HepG2 (cell line): ENCODE results near the gene ABCC3. TPM values are rescaled to one million over a fixed set of nuclear protein-coding genes. Genes with fewer than 3 reads are reported as not detected.

ENCODE experiments used
- ATAC-seq: fragments of 200-7000 bp; cut with Tn5 transposase; 3 replicates; pipeline ENCODE4 v1.9.1; 2020; ENCODE audit warnings: mild to moderate bottlenecking, moderate library complexity
- BruUV-seq: library from RNA; stranded (reverse); fragments of 400-500 nt; replicated peaks from 2 replicates; lab custom pipeline; 2021; lab: Mats Ljungman, UMichigan
- CTCF ChIA-PET: fragments of 300-600 bp; formaldehyde crosslinking; extraction: SDS; loops from one replicate; lab custom pipeline; 2021; ENCODE audit warnings: low total read pairs, inconsistent platforms, low intra/inter-chr PET ratio; lab: Yijun Ruan, JAX
- POLR2A ChIA-PET: fragments of 350-600 bp; sonication (Branson Sonifier 250); formaldehyde crosslinking; loops from one replicate; lab custom pipeline; 2020; ENCODE audit warnings: antibody characterized with exemption, inconsistent platforms; lab: Yijun Ruan, JAX
- DNase-seq: peaks from one replicate; pipeline ENCODE4 v3.0.0-alpha.2; 2015; ENCODE audit warnings: low spot score
- FAIRE-seq: peaks from 3 replicates; lab custom pipeline; 2011; peaks lifted over from hg19 to GRCh38; lab: Jason Lieb, UNC
- H2AFZ ChIP-seq: one replicate; pipeline ENCODE4 v1.6.1; 2011; ENCODE audit warnings: low read length, inconsistent platforms
- H3K27ac ChIP-seq: fragments of 300-600 bp; 3 replicates; pipeline ENCODE4 v1.8.0; 2011; ENCODE audit warnings: mixed run types, mild to moderate bottlenecking, mixed read lengths, low read length, inconsistent platforms; ENCODE audit not compliant: insufficient read depth; ENCODE audit errors: extremely low read length
- H3K27me3 ChIP-seq, 2 experiments: fragments of 200-600 bp in 1 of 2; 2 replicates in 1 of 2; 3 replicates in 1 of 2; pipeline versions ENCODE4 v1.6.0 to v1.8.0; 2011; ENCODE audit warnings: low read length in 2 of 2, mild to moderate bottlenecking in 2 of 2, moderate library complexity in 2 of 2, inconsistent platforms in 1 of 2; ENCODE audit not compliant: insufficient read depth in 2 of 2, control insufficient read depth in 1 of 2
- H3K36me3 ChIP-seq, 2 experiments: fragments of 200-600 bp in 1 of 2; replicated peaks in 1 of 2; 2 replicates in 1 of 2; 3 replicates in 1 of 2; pipeline versions ENCODE4 v1.5.1 to v1.8.0; 2011; ENCODE audit warnings: low read length in 2 of 2, inconsistent platforms in 1 of 2; ENCODE audit not compliant: insufficient read depth in 2 of 2, control insufficient read depth in 1 of 2
- H3K4me1 ChIP-seq: 2 replicates; pipeline ENCODE4 v1.5.1; 2012; ENCODE audit warnings: low read length, inconsistent platforms; ENCODE audit not compliant: insufficient read depth
- H3K4me2 ChIP-seq: 2 replicates; pipeline ENCODE4 v1.6.0; 2011; ENCODE audit warnings: low read depth, low read length, inconsistent platforms
- H3K4me3 ChIP-seq, 3 experiments: fragments of 200-600 bp in 1 of 3; sonication (generic), shearing (Covaris generic) in 1 of 3; replicated peaks in 1 of 3; 2 replicates each; pipeline ENCODE4 v1.5.1; 2011 to 2016; ENCODE audit warnings: low read length in 3 of 3, inconsistent platforms in 2 of 3, low read depth in 2 of 3, mild to moderate bottlenecking in 2 of 3, control low read depth in 1 of 3, mixed read lengths in 1 of 3; ENCODE audit not compliant: insufficient read depth in 1 of 3
- H3K79me2 ChIP-seq: one replicate; pipeline ENCODE4 v1.6.1; 2011; ENCODE audit warnings: low read length, inconsistent platforms; ENCODE audit not compliant: insufficient read depth
- H3K9ac ChIP-seq: 2 replicates; pipeline ENCODE4 v1.6.0; 2011; ENCODE audit warnings: mild to moderate bottlenecking, low read depth, low read length, inconsistent platforms; ENCODE audit not compliant: insufficient read depth
- H3K9me3 ChIP-seq: 2 replicates; pipeline ENCODE4 v1.5.1; 2012; ENCODE audit warnings: mild to moderate bottlenecking, low read length
- H4K20me1 ChIP-seq: 2 replicates; pipeline ENCODE4 v1.6.0; 2011; ENCODE audit warnings: inconsistent platforms, mild to moderate bottlenecking, low read length, moderate library complexity; ENCODE audit not compliant: insufficient read depth
- CREM ChIP-seq, 2 experiments: sonication (generic) in 1 of 2; formaldehyde crosslinking in 1 of 2; IDR thresholded peaks; 2 replicates each; pipeline versions ENCODE4 v1.4.0 to v1.6.1; 2016 to 2020; ENCODE audit warnings: antibody characterized with exemption in 1 of 2, mild to moderate bottlenecking in 1 of 2, missing genetic modification reagents in 1 of 2
- FOXO1 ChIP-seq: sonication (generic); formaldehyde crosslinking; IDR thresholded peaks from 2 replicates; pipeline ENCODE4 v1.4.0; 2020; ENCODE audit warnings: missing genetic modification reagents
- GRHL1 ChIP-seq: sonication (generic); formaldehyde crosslinking; conservative IDR thresholded peaks from 2 replicates; pipeline ENCODE4 v1.8.0; 2022; ENCODE audit warnings: missing genetic modification reagents
- MAF1 ChIP-seq: sonication (generic); formaldehyde crosslinking; IDR thresholded peaks from 2 replicates; pipeline ENCODE4 v1.5.0; 2020; ENCODE audit warnings: missing genetic modification reagents, borderline replicate concordance
- MAZ ChIP-seq, 2 experiments: sonication (generic) in 1 of 2; formaldehyde crosslinking in 1 of 2; IDR thresholded peaks; 2 replicates each; pipeline versions ENCODE4 v1.5.0 to v1.6.1; 2012 to 2020; ENCODE audit warnings: low read depth in 2 of 2, mild to moderate bottlenecking in 2 of 2, borderline replicate concordance in 1 of 2, improper control_type of control experiment in 1 of 2, low read length in 1 of 2, missing genetic modification reagents in 1 of 2, moderate library complexity in 1 of 2
- PHF20 ChIP-seq: sonication (generic); formaldehyde crosslinking; IDR thresholded peaks from 2 replicates; pipeline ENCODE4 v1.5.0; 2020; ENCODE audit warnings: mild to moderate bottlenecking, missing genetic modification reagents
- POLR2AphosphoS2 ChIP-seq: IDR thresholded peaks from 2 replicates; pipeline ENCODE4 v1.6.1; 2011; ENCODE audit warnings: low read depth, low read length, improper control_type of control experiment
- SMAD9 ChIP-seq: sonication (generic); formaldehyde crosslinking; IDR thresholded peaks from 2 replicates; pipeline ENCODE4 v1.5.1; 2020; ENCODE audit warnings: mild to moderate bottlenecking, missing genetic modification reagents
- ZNF138 ChIP-seq: sonication (generic); formaldehyde crosslinking; IDR thresholded peaks from 2 replicates; pipeline ENCODE4 v1.5.0; 2020; ENCODE audit warnings: mild to moderate bottlenecking, low read depth, missing genetic modification reagents
- ZNF441 ChIP-seq: sonication (generic); formaldehyde crosslinking; IDR thresholded peaks from 2 replicates; pipeline ENCODE4 v1.7.0; 2021; ENCODE audit warnings: missing genetic modification reagents, borderline replicate concordance
- ZNF674 ChIP-seq: sonication (generic); formaldehyde crosslinking; IDR thresholded peaks from 2 replicates; pipeline ENCODE4 v1.5.0; 2020; ENCODE audit warnings: low read depth, mild to moderate bottlenecking, missing genetic modification reagents
- WGBS: methylation state at CpG from one replicate; pipeline ENCODE4 v1.1.6; 2017; ENCODE audit warnings: low lambda C conversion rate; 5-methylcytosine and 5-hydroxymethylcytosine counted together
- in situ Hi-C: cut with HindIII; loops from 2 replicates; pipeline ENCODE4 v1.10.0; 2017; ENCODE audit warnings: low pct_unique_long_range_greater_than_20kb; ENCODE audit not compliant: extremely low pct_ligation_motif_present
- intact Hi-C: fragments of 100-400 bp; cut with micrococcal nuclease; formaldehyde crosslinking; loops from one replicate; pipeline ENCODE4 v1.10.0; 2022; ENCODE audit not compliant: unreplicated experiment
- polyA plus RNA-seq, 8 experiments: library from polyadenylated mRNA; depleted of rRNA in 3 of 8; stranded (reverse) in 7 of 8; unstranded in 1 of 8; fragments of >200 nt; fragmentation: Illumina TruSeq in 4 of 8; extraction: Trizol in 4 of 8; gene quantifications; 2 replicates each; pipeline versions ENCODE4 v1.2.1 to v1.2.3, GENCODE V29; 2011 to 2016; ENCODE audit warnings: low read depth in 4 of 8, missing spikeins in 1 of 8, mixed read lengths in 1 of 8; ENCODE audit not compliant: insufficient read depth in 1 of 8
- total RNA-seq, 5 experiments: library from RNA; depleted of rRNA; stranded (reverse); fragments of >200 nt; fragmentation: Illumina TruSeq; extraction: Trizol; gene quantifications; 2 replicates each; pipeline ENCODE4 v1.2.3, GENCODE V29; 2016; ENCODE audit warnings: low read depth in 1 of 5
- TF ChIP-seq, protein P1 (sequence below): sonication (generic); formaldehyde crosslinking; IDR thresholded peaks from 2 replicates; pipeline ENCODE4 v1.8.1; 2023; ENCODE audit warnings: mild to moderate bottlenecking, inconsistent platforms, moderate library complexity, missing genetic modification reagents, borderline replicate concordance

Gene ABCC3
- total and polyA plus RNA-seq, 2 of the 13 experiments (the other 11 are each of a cell fraction or from before 2014, with no cell fraction given) = 25.2 to 50.7 TPM

GRCh38 chr17:50696365-50696879, 61.7 kb downstream of the ABCC3 start:
- no peak overlapping the region for H3K4me2 ChIP-seq
- no TSS peak for BruUV-seq
- H3K79me2 ChIP-seq = peaks cover 6% of the 10 kb centered on the region
- peaks cover 45% of the 10 kb centered on the region for H3K4me1 ChIP-seq
- TF ChIP-seq MAF1 (CRISPR knock-in tag) (no peak), PHF20 (CRISPR knock-in tag) (no peak)
- TF ChIP-seq, all 625 proteins: peak for 0
- POLR2A ChIA-PET = interaction anchor here (1.1 to 21.3 kb wide), 6 partner anchors 10 to 153 kb away, joined by 4 to 839 read pairs (median 52); partner anchors contain the start of genes ABCC3, ANKRD40 and LUC7L3
- Histone ChIP-seq H3K9ac (no peak overlapping the region), H4K20me1 (no peaks in the 10 kb centered on the region), H3K27ac (no peak overlapping the region), H2AFZ (no peak overlapping the region), H3K36me3 (peaks cover 20 to 41% of the 10 kb centered on the region in 2 experiments), H3K9me3 (no peaks in the 10 kb centered on the region), H3K27me3 (no peaks in the 10 kb centered on the region), H3K4me3 (no peak overlapping the region)
- no peak for DNase-seq
- intact Hi-C loops = no loop called here
- CTCF ChIA-PET = interaction anchor here (6.0 kb wide), 1 partner anchor 66 kb away, joined by 67 read pairs; no protein-coding TSS in a partner anchor
- no peak for FAIRE-seq
- WGBS = 98% methylated on average over 3 of the region's 3 CpGs
- in situ Hi-C loops = loop anchor here (5.0 kb wide), 1 partner anchor 214 kb away; no protein-coding TSS in a partner anchor
- ATAC-seq = no peak

DNA sequence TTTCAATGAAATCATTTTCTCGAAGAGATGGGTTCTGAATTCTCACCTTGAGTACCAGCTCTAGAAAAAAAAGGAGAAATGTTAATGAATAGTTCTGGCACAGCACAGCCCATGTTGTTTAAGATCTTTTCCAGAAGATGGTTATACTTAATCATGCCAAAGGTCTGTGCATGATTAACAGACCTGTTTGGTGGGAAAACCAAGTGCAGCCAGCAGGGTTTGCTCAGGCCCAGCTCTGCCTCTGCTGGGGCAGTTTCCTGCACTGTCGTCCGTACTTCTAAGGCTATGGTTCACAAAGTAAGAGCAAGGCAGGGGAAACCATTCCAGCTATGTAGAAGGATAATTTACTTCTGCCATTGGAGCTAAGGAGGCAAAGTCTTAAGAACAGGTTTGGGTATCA, 62.4 kb downstream of the ABCC3 start:
- DNase-seq = no peak
- 100% methylated on average over 3 of the region's 3 CpGs for WGBS
- no peak overlapping the region for H3K27ac ChIP-seq
- ChIA-PET CTCF (interaction anchor here (1.5 to 6.0 kb wide), 3 partner anchors 67 to 150 kb away, joined by 5 to 67 read pairs (median 5); no protein-coding TSS in a partner anchor), POLR2A (interaction anchor here (1.1 to 21.3 kb wide), 4 partner anchors 9 to 154 kb away, joined by 4 to 839 read pairs (median 177); partner anchors contain the start of genes ABCC3 and ANKRD40)
- no peaks in the 10 kb centered on the region for H3K27me3 ChIP-seq
- H3K4me2 ChIP-seq = no peak overlapping the region
- no peak for ATAC-seq
- H3K4me1 ChIP-seq = peaks cover 38% of the 10 kb centered on the region
- peaks cover 11% of the 10 kb centered on the region for H3K79me2 ChIP-seq
- intact Hi-C loops (no loop called here), in situ Hi-C loops (loop anchor here (5.0 kb wide), 1 partner anchor 215 kb away; no protein-coding TSS in a partner anchor)
- no peaks in the 10 kb centered on the region for H4K20me1 ChIP-seq
- no TSS peak for BruUV-seq
- no peaks in the 10 kb centered on the region for H3K9me3 ChIP-seq
- no peak overlapping the region for H2AFZ ChIP-seq
- FAIRE-seq = no peak
- H3K9ac ChIP-seq = no peak overlapping the region
- peaks cover 20 to 41% of the 10 kb centered on the region in 2 experiments for H3K36me3 ChIP-seq
- H3K4me3 ChIP-seq = no peak overlapping the region
- TF ChIP-seq POLR2AphosphoS2 (no peak), MAZ (IDR thresholded peaks at IDR 0.05; ENCODE audit: borderline replicate concordance, low read depth, low read length) (no peak), MAZ (CRISPR knock-in tag; IDR thresholded peaks at IDR 0.05; ENCODE audit: low read depth) (no peak), ZNF138 (CRISPR knock-in tag) (no peak), ZNF674 (no peak), GRHL1 (CRISPR knock-in tag) (no peak), CREM (IDR thresholded peaks at IDR 0.05) (no peak), CREM (CRISPR knock-in tag; IDR thresholded peaks at IDR 0.05) (no peak), ZNF441 (no peak), SMAD9 (no peak), FOXO1 (CRISPR knock-in tag) (no peak)
- TF ChIP-seq, protein P1, sequence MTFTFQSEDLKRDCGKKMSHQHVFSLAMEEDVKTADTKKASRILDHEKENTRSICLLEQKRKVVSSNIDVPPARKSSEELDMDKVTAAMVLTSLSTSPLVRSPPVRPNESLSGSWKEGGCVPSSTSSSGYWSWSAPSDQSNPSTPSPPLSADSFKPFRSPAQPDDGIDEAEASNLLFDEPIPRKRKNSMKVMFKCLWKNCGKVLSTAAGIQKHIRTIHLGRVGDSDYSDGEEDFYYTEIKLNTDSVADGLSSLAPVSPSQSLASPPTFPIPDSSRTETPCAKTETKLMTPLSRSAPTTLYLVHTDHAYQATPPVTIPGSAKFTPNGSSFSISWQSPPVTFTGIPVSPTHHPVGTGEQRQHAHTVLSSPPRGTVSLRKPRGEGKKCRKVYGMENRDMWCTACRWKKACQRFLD (CRISPR knock-in tag) = no peak
